ENCODE results near the gene GRAMD1B. TPM values are rescaled to one million over a fixed set of nuclear protein-coding genes. Genes with fewer than 3 reads are reported as not detected.

GRAMD1B gene
- polyA plus RNA-seq, 3 donors: 11.9 to 15.3 (median 12.8) TPM

DNA sequence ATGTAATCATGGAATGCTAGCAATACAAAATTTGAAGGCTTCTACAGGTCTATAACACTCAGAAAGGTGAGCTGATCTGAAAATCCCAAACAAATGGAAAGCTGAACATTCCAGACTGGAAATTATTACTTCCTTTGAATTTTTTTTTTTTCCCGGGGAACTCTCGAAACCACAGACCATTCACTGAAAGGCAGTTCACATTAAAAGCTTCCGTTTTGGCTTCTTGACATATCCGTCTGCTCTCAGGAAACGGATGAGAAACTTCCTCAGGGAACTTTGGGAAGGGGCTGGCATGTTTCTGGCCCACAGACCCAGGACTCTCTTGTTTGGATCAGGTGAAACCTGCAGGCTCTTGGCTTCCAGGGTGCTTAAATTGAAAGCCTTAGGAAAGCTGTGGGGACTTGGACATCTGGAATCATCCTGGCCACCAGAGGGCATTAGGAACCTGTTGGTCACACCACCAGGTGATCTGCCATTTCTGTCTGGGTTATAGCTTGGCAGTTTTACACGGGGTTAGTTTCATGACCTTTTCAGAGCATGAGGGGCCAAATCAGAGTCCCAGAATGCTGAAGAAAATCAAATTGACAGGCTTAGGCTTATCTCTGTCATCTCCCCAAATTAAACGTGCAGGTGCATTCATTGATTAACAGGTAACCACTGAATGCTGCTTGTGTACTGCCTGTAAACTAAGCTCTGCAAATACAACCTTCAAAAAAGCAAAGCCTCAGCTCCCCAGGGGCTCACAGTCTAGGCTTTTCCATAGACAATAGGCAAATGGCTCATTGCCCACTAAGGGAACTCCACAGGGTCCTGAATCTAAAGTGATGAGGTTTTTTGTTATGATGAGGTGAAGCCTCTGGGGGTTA, 22.7 kb upstream of the GRAMD1B start:
- peak in 7 of 11 donors; percentile 58 to 74 (median 65) for DNase-seq (ENCODE audit: extremely low read depth in 1 of 11, low read depth in 9 of 11, low spot score in 4 of 11)

DNA sequence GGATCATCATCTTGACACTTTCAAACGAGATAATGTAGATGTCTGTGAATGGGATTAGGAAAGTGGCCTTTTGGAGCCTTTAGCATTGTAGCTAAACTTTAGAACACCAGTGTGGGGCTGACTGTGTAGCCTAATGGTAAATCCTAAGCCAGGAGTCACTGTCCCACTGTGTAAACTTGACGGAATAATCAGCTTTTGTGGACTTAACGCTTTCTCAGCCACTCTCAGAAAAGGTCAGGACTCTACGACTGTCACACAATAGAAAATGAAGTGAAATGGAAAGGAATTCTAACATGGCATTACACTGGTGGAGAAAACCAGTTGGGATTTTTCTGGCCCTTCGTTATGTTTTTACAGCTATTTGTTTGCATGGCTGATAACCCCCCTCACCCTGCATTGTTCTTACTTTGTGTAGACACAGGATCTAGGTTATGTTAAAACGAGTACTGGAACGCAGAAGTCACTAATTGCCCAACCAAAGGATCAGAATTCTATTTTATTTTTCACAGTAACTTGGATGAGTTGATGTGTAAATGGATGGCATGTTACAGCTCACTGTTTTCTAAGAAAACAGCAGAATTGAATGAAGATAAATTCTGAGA, 22.0 kb upstream of the GRAMD1B start:
- no peak for DNase-seq (ENCODE audit: extremely low read depth in 1 of 11, low read depth in 9 of 11, low spot score in 4 of 11)

DNA sequence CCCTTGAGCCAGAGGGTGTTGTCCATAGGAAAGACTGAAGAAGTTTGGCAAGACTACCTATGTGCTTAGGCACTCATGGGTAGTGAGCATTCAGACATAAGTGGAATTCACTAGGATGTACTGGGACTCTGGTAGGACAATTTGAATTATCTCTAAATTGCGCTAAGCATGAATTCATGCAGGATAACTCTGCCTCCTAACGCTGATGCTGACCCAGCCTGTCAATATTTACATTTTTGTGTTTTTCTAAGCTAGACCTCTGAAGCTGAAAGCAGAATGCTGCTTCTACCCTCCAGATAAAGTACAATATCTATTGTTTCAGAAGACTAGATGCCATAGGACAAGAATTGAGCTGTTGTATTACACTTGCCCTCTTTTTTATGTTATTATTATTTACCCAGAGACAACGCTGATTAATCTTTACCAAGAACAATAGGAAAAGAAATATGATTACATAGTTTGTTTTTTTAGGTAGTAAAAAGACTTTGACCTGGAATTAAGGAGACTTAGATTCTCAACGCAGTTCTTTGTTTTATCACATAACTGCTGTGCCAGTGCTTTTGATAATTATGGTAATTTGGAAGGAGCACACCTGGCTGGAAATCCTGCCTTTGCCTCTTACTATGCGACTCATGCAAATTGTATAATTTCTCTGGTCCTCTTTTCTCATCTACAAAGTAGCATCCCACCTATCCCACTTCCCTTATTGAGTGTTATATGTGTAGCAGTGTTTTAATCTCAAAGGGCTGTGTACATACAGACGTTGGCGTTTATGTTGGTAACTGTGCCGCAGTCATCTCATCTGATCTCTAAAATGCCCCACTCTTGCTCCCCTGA, 21.2 kb upstream of the GRAMD1B start:
- DNase-seq (ENCODE audit: extremely low read depth in 1 of 11, low read depth in 9 of 11, low spot score in 4 of 11): no peak

DNA sequence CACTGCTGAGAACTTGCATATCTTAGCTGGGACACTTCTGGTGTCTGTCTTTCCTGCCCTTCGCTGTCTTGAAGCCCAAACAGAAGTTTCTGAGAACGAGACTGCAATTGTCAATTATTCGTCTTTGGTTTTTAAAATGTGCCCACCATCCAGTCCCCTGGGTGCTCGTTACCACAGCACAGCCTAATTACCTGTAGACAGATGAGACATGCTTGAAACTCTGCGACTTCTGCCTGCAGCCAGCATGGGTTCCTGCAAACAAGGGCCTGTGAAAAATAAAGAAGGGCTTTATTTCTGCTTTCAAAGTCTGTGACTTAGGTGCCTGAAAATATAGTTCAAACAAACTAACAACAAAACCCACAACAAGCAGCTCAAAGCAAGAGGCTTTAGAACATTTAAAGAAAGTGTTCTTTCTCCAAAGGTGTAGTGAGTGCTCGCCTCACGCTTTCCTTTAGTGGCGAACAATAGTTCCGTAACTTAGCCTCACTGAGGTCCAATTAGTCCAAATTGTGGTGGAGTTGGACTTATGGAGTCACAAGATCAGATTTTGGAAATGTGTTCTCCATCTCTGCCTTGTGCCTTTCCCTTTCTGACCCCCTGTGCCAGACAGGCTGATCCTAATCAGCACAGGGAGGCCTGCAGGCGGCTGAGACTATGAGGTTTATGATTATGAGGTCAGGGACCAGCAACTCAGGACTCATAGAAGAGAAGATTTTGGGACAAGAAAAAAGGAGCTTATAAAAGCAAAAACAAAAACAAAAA, 20.4 kb upstream of the GRAMD1B start:
- no peak for DNase-seq (ENCODE audit: extremely low read depth in 1 of 11, low read depth in 9 of 11, low spot score in 4 of 11)

DNA sequence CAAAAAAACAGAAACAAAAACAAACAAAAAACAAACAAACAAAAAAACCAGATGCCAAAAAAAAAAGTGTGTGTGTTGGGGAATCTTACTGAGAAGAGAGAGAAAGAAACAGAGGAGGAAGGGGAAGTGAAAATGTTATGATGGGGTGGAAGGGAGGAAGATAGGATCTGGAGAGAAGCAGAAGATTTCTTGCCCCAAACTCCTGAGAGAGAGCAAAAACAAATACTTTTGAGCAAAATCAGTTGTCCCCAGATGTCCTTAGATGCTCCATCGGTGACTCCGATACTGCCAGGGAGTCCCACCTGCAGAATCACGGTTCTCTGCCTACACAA, 19.9 kb upstream of the GRAMD1B start:
- no peak for DNase-seq (ENCODE audit: extremely low read depth in 1 of 11, low read depth in 9 of 11, low spot score in 4 of 11)

DNA sequence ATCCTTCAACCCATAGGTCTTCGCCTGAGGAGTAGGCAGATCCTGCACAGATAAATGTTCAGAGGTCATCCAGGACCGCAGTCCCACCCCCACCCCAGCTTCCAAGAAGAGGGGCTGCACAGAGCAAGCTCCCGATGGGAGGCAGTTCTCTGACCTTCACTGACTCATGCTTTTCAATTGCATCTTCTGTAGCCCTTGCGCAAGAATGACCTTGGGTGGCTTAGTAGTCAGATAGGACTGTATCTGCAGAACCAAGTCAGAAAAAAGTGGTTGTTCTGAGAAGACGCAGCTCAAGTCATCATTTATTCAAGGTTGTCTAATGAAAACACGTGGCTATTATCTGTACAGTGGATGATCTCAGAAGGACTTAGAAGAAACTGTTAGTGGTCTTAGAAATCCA, 16.4 kb upstream of the GRAMD1B start:
- no peak for DNase-seq (ENCODE audit: extremely low read depth in 1 of 11, low read depth in 9 of 11, low spot score in 4 of 11)

DNA sequence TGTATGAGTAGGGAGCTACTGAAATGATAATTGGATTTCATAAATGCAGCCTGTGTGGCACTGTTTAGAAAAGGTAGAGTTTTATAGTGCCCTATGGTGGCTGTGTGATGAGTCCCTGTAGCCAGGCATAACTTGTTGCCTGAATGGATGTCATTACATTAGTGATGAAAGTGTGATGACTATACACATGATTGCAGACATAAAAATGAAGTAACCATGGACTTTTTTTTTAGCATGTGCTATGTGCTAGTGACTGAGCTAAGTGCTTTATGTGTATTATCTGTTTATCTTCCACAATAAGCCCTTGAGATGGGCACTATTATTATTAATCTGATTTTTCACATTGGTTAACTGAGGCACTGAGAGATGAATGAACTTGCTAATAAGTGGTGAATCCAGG, 13.5 kb upstream of the GRAMD1B start:
- no peak for DNase-seq (ENCODE audit: extremely low read depth in 1 of 11, low read depth in 9 of 11, low spot score in 4 of 11)

DNA sequence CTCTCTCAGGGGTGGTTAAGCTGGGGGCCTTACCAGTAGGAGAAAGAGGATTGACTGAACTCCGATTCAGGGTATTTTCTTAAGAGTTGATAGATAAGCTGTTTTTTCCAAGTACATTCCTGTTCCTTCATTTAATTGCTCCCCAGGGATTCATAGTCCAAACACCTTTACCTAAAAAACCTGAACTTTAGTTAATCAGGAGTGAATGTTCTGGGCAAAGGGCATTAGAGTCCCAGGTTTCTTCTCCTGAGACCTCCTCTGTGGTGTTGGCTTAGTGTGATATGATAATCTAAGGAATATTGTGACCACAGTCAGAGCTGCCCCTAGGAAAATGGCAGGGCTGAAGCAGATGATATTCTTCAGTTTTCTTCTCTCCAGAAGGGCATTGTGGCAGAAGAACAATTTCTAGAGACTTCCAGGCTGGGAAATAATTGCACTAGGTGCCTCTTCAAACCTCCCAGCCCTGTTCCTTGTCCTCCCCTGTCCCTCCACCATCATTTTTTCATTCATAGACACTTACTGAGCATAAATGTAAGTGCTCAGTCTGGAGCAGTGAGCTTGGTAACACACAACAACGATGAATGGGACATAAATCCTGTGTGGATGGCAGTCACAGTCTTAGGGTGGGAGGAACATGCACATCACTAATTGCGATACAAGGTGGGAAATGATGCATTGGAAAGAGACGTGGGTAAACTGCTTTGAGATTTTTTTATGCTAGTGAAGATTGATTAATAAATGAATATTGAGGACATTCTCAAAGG, 11.5 kb upstream of the GRAMD1B start:
- DNase-seq (ENCODE audit: extremely low read depth in 1 of 11, low read depth in 9 of 11, low spot score in 4 of 11): no peak

DNA sequence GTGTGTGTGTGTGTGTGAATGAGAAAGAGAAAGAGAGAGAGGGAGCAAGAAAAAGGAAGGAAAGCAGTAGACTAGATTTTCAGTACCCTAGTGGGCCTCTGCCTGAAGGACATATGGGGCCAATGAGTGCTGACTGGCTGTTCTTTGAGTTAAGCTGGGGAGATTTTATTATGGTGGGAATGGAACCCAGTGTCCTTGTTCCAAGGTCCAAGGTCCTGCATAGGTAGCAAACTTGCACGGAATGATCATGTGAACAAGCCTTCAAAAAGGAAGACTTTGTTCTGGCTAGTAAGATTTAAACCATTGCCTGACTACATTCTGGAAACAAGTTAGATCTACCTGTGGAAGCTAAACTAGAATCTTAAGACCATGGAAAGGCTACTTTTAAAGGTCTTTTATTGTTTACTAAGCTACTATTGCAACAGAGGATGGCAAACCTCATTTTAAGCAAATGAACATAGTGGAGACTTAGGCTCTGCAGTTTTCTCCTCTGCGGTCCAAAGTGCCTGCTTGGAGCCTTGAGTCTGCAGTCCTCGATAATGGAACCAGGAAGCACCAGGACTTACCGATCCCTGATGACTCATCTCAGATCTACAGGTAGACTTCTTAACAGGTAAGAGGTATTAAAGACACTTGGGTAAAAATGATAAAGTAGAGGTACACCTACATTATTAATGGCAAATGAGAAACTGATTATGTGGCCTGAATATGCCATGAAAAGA, 10.2 kb upstream of the GRAMD1B start:
- DNase-seq (ENCODE audit: extremely low read depth in 1 of 11, low read depth in 9 of 11, low spot score in 4 of 11): peak in 1 of 11 donors; percentile 32

DNA sequence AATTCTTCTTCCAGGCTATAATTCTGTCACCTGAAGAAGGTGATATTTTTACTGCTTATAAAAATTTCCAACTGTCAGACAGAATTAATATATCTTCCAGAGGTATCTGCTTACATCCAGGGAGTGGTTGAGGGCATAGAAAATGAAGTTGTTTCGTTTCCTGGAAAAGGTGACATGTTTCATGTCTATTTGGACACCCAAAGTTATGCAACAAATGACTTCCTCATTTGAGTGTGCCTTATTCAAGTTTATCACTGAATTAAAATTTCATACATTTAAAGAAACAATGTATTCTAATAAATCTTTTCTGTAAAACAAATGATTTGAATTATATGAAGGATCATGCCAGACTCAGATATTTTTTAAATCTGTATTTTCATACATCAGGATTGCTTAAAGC, 8.5 kb upstream of the GRAMD1B start:
- no peak for DNase-seq (ENCODE audit: extremely low read depth in 1 of 11, low read depth in 9 of 11, low spot score in 4 of 11)

DNA sequence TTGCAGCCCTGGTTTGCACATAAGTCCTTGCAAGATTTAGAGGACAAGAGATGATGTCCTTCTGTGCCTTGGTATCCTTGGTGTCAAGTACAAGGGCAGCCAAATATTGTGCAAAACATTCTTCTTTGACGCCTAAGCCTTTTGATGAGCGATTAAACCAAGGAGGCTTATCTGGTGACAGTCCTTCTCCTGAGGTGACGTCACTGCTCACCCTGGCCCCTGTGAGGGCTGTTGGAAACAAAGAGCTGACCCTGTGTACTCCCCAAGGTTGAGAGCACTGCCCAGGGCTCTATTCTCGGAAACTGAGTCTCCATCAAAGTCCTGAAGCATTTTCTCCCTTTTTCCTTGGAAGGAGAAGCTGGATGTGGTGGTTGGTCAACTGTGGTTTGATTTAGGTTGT, 4.7 kb upstream of the GRAMD1B start:
- no peak for DNase-seq (ENCODE audit: extremely low read depth in 1 of 11, low read depth in 9 of 11, low spot score in 4 of 11)

DNA sequence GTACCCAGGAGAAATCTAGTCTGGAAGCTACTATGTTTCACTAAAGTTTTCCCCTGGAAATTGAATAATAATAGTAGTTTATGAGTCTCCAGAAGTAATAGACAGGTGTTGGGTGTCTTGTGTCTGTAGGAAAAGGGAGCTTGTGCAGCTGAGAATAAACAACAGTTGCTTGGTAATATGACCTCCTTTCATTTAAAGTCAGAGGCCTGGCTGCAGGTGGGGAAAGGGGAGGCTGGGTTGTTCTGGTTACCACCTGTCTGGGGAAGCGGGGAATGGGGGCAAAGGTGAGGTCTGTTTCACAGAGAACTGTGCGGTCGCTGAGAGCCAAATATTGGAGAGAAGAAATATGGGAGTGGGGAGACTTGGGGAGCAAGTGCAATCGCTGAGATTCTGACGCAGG, 3.3 kb upstream of the GRAMD1B start:
- DNase-seq (ENCODE audit: extremely low read depth in 1 of 11, low read depth in 9 of 11, low spot score in 4 of 11): peak in 1 of 11 donors; percentile 31

DNA sequence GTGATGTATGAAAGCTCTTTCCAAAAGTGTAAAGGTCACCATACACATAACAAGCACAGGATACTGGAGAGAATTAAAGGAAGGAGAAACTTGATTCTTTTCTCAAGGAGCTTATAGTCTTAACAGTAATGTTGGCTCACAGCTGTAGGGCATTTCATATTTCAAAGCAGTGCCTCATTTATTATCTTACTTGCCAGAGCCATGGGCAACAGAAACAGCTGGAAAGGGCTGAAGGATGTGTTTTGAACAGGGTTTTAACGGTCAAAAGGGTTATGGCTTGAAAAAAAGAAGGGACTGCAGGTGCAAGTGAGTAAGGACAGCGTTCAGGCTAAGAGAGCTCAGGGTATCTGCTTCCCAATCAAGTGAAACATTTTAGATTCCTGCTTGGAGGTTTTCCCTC, 2.7 kb upstream of the GRAMD1B start:
- no peak for DNase-seq (ENCODE audit: extremely low read depth in 1 of 11, low read depth in 9 of 11, low spot score in 4 of 11)

DNA sequence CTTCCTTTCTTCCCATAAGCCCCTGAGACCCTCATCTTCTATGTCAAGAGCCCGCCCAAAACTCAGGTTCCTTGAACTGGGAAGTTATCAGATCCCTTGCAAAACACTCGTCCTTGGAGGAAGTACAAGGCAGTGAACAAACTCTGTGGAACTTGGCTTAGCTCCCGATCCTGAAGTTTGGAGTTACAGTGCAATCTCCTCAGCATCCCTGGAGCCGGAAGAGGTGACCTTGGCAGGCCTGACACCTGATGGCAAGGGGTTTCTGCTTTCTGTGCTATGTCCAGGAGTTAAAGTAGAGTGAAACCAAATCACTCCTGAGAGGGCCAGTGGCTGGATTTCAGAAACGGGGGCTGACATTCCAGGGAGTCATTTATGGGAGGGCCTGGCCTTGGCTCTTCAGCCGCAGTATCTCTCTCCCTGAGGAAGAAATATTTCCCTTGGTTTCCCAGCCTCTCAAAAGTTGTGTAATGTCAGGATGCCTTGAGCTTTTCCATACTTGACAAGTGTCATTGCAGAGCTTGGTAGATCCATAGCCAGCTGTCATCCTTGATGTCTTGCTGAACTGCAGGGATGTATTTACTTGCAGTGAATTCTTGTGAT, 1.9 kb upstream of the GRAMD1B start:
- no peak for DNase-seq (ENCODE audit: extremely low read depth in 1 of 11, low read depth in 9 of 11, low spot score in 4 of 11)

DNA sequence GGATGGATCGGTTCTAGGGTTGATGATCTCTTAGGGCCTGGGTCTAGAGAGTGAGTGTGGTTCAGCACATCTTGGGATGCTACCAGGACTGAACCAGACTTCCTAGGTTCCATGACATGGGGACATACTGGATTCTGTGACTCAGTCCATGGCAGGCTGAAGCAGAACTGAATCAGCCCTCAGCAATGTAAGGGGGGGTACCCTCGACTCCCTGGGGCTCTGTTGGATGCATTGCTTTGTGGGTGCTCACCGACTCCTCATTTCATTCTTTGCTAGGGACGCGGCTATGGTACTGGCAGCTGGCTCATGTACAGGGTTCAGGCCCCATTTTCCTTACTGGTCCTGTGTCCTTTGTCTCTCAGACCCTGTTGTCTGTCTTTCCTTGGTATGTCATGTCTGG, 733 bp upstream of the GRAMD1B start:
- DNase-seq (ENCODE audit: extremely low read depth in 1 of 11, low read depth in 9 of 11, low spot score in 4 of 11): no peak

DNA sequence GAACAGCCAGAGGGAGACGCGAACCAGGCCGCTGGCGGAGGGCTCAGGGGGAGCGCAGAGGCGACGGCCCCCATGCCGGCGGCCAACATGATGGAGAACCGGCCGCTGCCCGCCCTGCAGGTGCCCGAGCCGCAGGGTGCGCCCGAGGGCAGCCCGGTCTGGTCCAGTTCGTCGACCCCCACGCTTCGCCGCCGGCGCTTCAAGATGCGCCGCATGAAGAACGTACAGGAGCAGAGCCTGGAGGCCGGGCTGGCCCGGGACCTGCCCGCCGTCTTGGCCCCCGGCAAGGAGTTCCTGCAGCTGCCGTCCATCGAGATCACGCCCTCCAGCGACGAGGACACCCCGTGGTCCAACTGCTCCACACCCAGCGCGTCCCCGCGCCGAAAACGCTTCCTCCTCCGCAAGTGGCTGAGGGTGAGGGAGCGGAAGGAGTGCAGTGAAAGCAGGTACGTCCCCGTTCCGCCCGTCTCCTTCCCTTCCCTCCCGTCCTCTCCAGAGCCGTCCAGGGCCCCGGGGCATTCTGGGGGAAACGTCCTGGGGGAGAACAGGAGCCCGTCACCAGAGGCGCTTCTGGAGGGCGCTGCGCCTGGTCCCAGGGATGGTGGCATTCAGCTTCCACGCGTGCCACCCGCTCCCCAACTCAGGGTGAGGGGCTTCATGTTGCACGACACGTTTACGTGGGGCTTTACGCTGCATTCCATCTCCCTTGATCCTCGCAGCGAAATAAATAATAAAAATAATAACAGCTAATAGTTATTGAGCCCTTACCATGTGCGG, 840 bp downstream of the GRAMD1B start:
- DNase-seq (ENCODE audit: extremely low read depth in 1 of 11, low read depth in 9 of 11, low spot score in 4 of 11): peak in 5 of 11 donors; percentile 40 to 60 (median 45)

DNA sequence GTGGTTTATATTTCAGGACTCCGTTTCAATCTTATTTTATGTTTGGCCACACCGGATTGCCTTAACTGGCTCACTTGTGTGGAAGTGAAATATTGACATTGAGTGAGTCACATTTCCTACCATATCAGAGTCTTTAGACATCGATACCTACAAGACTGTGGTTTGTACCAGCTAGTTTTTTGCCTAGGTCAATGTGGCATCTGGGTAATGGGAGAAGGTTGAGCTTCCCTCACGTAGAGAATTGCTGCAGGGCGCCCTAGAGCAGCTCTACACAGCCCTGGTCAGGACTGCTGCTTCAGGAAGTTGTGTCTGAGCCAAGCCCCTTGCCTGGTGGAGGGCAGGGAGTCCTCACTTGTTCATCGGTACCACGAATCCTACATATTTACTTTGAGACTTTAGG, 1.6 kb downstream of the GRAMD1B start:
- DNase-seq (ENCODE audit: extremely low read depth in 1 of 11, low read depth in 9 of 11, low spot score in 4 of 11): no peak

Data from renal cortex interstitium (tissue), 11 donors.